HFF-Myc (cell line): ENCODE results near the gene ENO2.

Experiments
- DNase-seq: peaks from one replicate; pipeline ENCODE4 v3.0.0-alpha.2; 2011; ENCODE audit warnings: low read depth; ENCODE audit errors: extremely low read depth
- H3K4me3 ChIP-seq: replicated peaks from 2 replicates; pipeline ENCODE4 v1.5.1; 2011; ENCODE audit warnings: low read depth, mild to moderate bottlenecking, control low read depth, low read length
- TF ChIP-seq, protein P1 (sequence below): IDR thresholded peaks from 2 replicates; pipeline ENCODE4 v1.5.1; 2012; ENCODE audit warnings: mild to moderate bottlenecking, low read depth, low read length, control low read depth; ENCODE audit errors: missing control alignments

Gene ENO2

DNA sequence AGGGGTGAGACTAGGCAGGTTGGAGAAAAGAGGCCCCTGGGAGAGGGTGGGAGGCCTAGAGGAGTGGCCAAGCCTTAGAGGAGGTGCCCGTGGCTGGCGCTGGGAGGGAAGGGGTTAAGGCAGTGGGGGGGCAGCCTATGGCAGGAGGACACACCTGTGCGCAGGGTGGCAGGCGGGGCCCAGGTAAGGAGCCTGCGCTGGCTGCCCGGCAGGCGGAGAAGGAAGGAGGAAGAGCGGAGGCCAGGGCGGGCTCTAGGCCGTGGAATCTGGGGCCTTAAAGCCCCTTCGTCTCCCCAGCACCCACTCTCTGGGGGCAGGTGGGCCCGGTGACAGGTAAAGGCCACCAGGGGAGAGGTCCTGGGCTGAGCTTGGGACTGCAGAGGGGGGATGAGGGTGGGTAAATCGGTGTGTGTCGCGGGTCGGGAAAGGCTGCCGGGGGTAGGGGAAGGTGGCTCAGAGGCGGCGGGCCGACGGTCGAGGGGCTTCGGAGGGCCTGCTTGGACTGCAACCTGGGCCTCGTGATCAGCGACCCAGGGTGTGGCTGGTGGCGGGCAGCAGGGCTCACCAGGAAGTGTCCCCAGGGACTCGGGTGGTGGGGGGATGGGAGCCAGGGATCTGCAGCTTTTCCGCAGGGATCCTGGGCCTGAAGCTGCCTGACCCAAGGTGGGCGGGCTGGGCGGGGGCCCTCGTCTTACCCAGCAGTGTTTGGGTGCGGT, 48.8 kb downstream of the ENO2 start:
- TF ChIP-seq, protein P1, sequence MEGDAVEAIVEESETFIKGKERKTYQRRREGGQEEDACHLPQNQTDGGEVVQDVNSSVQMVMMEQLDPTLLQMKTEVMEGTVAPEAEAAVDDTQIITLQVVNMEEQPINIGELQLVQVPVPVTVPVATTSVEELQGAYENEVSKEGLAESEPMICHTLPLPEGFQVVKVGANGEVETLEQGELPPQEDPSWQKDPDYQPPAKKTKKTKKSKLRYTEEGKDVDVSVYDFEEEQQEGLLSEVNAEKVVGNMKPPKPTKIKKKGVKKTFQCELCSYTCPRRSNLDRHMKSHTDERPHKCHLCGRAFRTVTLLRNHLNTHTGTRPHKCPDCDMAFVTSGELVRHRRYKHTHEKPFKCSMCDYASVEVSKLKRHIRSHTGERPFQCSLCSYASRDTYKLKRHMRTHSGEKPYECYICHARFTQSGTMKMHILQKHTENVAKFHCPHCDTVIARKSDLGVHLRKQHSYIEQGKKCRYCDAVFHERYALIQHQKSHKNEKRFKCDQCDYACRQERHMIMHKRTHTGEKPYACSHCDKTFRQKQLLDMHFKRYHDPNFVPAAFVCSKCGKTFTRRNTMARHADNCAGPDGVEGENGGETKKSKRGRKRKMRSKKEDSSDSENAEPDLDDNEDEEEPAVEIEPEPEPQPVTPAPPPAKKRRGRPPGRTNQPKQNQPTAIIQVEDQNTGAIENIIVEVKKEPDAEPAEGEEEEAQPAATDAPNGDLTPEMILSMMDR: no peak
- no peak for DNase-seq
- no peak overlapping the region for H3K4me3 ChIP-seq

DNA sequence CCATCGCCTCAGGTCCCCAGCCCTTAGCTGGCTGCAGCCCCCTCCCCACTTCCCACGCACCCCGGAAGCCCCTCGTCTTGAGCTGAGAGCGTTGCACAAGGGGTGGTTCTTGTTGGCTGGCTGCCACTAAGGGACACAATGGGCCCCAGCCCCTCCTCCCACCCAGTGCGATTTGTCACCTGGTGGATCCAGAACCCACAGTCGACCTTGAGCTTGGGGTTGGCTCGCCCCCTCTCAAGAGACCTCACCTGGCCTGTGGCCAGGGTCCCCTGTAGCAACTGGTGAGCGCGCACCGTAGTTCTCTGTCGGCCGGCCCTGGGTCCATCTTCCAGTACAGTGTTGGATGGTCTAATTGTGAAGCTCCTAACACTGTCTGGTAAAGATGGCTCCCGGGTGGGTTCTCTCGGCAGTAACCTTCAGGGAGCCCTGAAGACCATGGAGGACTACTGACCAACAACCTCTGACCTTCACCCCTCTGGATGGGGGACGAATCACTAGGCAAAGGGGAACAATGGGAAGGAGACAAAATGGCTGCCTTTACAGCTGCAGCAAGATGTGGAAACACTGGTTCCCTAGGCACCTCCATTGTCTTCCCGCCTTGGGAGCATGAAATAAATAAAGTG, 49.5 kb downstream of the ENO2 start:
- TF ChIP-seq, protein P1: no peak
- DNase-seq: no peak
- no peak overlapping the region for H3K4me3 ChIP-seq

DNA sequence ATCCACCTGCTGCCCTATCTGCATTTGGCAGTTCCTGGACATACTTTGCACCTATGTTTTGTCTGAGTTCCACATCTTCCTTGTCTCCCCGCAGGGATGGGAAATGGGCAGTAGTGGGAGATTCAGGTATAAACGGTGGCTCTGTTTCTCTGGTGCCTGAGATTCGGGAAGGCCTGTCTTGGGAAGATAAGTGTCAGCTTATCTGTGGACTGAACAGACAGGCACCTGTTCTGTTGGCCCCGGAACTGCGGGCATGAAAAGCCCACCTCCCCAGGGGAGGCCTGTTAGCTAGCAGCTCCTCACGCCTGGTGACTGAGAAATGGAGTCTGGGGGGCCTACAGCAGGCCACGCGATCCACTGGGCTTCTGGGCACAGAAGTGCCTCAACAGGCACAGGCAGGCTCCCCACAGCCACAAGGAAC, 50.2 kb downstream of the ENO2 start:
- TF ChIP-seq, protein P1: no peak
- no peak overlapping the region for H3K4me3 ChIP-seq
- no peak for DNase-seq

DNA sequence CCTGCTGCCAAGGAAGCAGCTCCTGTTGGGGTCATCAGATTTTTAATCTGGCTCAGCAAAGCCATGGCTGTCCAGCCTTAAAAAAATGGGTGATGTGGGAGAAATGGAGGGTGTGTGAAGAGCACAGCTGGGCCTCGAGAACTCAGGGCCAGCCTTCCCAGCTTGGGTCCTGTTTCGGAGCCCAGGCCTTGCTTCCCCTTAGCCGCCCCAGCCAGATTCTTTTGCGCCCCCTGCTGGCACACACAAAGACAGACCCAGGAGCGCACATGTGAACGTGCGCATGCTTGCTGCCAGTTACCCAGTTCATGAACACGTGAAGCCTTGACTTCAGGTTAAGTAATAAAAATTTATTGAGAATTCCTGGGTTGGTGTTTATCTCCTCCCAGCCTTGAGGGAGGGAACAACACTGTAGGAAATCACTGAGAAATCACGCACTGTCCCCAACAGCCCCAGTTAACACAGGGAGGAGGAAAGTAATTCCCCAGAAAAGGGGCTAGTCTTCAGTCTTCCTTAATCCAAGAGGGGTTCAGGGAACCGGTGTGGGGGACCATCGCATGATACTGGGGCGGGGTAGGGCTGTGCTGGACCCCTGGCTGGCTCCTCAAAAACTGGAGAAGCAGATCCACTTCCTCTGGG, 50.8 kb downstream of the ENO2 start:
- H3K4me3 ChIP-seq: no peak overlapping the region
- TF ChIP-seq, protein P1: peak; percentile 91

DNA sequence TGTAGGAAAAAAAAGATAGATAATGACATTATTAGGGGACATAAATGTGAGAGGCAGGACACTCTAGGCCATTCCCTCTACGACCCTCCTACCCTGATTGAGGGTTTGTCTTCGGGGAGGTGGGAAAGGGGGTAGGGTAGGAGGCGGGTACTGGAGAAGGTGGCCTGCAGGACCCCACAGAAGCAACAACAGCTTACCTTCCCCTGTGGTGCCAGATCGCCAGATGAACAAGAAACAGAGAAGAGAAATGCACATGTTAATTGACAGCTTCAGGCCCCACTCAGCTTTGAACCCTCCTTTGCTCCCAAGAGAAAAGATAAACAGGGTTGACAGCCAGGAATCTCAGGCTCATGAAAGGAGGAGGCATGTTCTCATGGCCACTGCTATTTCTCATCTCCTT, 51.3 kb downstream of the ENO2 start:
- H3K4me3 ChIP-seq: no peak overlapping the region
- DNase-seq: no peak
- TF ChIP-seq, protein P1: no peak

More for the DNA sequence above, 50.8 kb downstream of the ENO2 start:
- DNase-seq: peak; percentile 78

DNA sequence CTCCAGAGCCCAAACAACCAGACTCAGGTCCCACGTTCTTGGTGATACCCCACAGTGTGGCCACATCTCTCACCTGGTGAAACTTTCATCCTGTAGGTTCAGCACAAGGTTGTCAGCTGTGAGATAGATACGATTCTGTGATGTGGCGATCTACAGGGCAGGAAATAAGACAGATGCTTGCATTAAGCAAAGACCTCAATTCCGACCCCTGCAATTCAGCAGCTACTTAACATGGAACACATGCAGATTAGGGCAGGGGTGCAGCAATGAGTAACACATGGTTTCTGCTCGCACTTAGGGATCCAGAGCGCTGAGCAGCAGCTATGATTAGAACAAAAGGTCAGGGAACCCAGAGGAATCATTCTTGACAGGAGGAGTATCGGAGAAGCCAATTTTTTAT, 52.0 kb downstream of the ENO2 start:
- H3K4me3 ChIP-seq: no peak overlapping the region
- TF ChIP-seq, protein P1: no peak

More for the DNA sequence above, 52.0 kb downstream of the ENO2 start:
- DNase-seq: no peak
